HG03045 (cell line): ENCODE data around the gene PDIA2.
"Not testable (repeated sequence)": the region's sequence is repeated elsewhere in the genome, so short reads cannot be mapped to it uniquely, and the experiment has no call there.

Experiments
- ATAC-seq: cut with Tn5 transposase; IDR thresholded peaks from one replicate; pipeline ENCODE4 v1.9.1; 2021; ENCODE audit warnings: mild to moderate bottlenecking, moderate library complexity; ENCODE audit not compliant: unreplicated experiment

The PDIA2 gene

DNA sequence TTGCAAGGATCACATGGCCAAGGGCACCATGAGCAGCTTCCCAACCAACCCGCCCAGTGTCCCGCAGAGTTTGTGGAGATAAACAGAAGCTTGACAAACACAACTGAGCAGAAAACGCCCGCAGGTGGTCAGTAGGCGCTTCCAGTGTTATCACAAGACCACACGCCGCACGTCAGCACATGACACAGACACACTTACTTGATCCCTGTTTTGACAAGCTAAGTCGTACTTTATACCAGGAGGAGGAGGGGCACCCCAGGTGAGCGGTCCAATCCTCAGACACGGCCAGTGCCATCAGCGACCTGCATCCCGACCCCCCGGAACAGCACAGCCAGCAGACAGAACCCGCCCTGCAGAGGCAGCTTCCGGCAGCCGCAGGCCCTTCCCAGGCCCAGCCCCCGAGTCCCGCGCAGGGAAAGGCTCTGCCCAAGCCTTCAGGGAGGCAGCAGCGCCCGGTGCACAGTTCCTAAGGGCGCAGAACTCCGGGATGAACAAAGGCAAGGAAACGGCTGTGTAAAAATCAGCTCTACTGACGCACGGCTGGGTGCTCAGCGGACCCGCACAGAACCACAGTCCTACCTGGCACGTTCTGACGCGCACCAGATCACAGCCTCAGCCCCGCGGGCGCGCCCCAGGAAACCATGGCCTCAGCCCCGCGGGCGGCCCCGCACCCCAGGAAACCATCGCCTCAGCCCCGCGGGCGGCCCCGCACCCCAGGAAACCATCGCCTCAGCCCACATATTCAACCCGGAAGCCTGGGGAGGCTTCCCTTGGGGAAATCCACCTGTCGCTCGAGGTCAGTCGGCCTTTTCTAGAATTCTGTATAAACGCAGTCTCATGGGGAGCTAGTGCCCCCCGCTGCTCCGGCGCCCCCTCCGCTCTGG is 41.7 kb downstream of the PDIA2 start:
- no peak for ATAC-seq

DNA sequence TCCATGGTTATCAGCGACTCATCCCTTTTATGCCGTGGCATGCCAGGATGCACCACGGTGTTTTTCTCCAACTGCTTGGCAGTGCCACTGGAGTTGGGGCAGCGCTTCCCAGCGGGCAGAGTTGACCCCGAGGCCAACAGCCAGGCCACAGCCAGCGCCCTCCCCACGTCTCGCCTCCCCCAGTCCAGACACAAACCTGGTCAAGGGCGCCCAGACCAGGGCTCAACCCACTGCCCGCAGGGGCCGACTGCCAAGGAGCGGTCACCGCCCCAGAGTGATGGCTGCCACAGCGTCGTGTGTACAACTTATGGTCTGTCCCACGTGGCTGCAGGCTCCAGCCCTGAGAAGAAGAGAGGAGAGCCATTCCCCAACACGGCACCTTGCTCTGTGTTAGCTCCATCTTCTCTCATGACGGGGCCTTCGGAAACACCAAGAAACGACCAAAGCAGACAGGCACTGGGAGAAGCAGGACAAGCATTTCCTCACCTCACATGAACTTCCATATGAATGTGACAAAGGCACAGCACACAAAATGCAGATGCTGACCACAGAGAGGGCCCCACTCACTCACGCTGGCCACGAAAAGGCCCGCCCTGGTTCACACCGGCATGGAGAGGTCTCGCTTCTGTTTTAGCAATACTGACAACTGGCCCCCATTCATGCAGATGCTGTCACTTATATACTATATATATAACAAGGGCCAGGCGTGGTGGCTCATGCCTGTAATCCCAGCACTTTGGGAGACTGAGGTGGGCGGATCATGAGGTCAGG is 42.6 kb downstream of the PDIA2 start:
- no peak for ATAC-seq

DNA sequence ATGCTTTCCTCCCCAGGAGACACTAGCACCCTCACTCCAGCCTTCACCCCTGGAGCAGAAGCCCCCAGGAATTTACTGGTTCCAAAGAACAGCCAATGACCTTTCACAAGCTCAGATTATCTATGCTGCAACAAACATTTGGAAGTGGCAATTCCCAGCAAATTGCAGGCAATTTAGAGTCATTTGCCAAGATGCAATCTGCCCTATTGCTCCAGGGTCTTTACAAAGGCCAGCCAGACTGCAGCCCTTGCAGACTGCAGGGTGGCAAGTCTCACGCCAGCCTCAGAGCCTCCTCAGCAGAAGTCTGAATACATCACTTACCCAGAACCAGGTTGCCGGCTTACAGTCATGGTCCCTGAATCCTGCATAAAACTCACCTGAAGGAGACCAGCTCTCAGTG is 47.8 kb downstream of the PDIA2 start:
- no peak for ATAC-seq

DNA sequence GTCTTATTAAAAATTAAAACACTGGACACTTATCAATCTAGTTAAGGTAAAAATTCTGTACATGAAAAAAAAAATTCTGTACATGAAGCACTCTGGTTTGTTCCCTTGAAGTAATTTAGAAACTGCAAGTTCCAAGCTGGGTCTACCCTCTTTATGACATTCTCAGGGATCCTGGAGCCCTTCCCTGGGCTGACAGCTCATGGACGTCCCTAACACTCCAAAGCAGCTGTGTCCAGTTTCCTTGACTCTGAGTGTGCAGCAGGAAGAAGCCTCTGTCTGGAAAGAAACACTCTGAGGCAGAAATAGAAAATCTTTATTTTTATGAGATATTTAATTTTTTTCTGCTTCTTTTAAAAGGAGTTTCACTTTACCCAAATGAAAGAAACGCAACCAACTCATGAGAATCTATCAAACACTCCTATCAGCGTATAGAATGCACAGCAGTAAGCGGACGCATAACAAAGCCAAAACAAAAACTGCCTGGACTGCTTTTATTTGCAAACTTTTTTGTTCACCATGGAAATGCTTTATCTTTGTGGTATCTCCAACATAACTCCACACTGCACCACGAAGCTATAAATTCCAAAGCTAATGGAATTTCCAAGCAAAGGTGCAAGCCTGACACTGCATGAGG is 48.3 kb downstream of the PDIA2 start:
- ATAC-seq, result not testable (repeated sequence)

DNA sequence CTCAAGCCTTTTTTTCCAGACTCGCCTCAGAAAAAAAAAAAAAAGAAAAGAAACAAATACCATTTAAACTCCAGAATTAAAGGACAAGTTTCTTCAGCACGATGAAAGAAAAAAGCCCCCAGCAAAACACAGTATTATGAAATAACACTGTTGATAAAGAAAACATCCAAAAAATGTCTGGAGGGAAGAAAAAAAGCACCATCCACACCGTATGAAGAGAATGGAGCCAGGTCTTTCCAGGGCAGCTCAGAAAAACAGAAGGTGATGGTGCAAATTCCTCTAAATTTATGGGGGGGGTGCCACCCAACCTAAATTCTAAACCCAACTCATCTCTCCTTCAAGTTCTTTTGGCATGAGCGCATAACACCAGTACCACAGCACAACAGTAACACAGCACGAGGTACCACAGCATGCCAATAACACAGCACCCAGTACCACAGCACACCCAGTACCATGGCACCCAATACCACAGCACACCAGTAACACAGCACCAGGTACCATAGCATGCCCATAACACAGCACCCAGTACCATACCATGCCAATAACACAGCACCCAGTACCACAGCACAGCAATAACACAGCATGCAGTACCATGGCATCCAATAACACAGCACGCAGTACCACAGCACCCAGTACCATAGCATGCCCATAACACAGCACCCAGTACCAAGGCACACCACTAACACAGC is 50.6 kb downstream of the PDIA2 start:
- ATAC-seq, result no peak

DNA sequence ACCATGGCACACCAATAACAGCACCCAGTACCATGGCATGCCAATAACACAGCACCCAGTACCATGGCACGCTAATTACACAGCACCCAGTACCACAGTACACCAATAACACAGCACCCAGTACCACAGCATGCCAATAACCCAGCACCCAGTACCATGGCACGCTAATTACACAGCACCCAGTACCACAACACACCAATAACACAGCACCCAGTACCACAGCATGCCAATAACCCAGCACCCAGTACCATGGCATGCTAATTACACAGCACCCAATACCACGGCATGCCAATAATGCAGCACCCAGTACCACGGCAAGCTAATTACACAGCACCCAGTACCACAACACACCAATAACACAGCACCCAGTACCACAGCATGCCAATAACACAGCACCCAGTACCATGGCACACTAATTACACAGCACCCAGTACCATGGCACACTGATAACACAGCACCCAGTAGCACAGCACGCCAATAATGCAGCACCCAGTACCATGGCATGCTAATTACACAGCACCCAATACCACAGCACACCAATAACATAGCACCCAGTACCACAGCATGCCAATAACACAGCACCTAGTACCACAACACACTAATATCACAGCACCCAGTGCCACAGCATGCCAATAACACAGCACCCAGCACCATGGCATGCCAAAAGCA is 51.3 kb downstream of the PDIA2 start:
- ATAC-seq, result not testable (repeated sequence)

DNA sequence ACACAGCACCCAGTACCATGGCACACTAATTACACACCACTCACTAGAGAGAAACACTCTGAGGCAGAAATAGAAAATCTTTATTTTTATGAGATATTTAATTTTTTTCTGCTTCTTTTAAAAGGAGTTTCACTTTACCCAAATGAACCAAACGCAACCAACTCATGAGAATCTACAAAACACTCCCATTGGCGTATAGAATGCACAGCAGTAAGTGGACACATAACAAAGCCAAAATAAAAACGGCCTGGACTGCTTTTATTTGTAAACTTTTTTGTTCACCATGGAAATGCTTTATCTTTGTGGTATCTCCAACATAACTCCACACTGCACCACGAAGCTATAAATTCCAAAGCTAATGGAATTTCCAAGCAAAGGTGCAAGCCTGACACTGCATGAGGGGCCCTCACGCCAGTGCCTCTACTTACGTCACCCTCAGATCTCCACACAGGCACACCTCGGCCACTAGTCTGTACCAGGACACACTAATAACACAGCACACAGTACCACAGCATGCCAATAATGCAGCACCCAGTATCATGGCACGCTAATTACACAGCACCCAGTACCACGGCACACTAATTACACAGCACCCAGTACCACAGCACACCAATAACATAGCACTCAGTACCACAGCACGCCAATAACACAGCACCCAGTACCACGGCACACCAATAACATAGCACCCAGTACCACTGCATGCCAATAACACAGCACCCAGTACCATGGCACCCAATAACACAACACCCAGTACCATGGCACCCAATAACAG is 52.1 kb downstream of the PDIA2 start:
- not testable (repeated sequence) for ATAC-seq

DNA sequence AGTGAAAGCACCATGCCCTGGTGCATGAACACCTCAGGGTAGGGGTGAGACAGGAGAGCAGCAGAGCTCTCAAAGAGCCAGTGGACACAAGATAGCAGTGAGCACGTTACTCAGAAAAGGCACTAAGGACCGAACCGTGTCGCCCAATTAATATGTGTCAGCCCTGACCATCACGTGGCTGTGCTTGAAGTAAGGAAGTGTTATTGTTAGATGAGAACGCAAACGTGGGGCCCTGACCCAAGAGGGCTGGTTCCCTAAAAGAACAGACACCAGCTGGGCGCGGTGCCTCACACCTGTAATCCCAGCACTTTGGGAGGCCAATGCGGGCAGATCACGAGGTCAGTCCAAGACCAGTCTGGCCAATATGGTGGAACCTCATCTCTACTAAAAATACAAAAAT is 53.3 kb downstream of the PDIA2 start:
- ATAC-seq, result no peak
